Measurements from ENCODE around the gene TRAF7.

TRAF7 gene

DNA sequence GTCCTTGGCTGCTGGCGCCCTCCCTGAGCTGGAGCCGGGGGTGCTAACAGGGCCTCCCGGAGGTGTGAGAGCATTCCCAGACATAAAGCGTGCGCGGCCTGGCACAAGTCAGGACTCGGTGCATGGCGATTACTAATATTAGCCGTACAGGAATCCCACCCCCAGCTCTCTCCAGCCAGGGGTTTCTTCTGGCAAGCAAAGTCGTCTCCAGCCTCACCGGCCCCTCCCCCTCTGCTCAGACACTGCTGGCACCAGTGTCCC, 35.8 kb downstream of the TRAF7 start:
- H3K9ac ChIP-seq (ENCODE audit: low read length) = no peak overlapping the region
- no peak overlapping the region for H3K4ac ChIP-seq (ENCODE audit: low read depth, low read length)
- no peak overlapping the region for H2AFZ ChIP-seq (ENCODE audit: insufficient read depth, low read length, poor library complexity)
- no peaks in the 10 kb centered on the region for H3K79me1 ChIP-seq (ENCODE audit: low read length)
- no peak overlapping the region for H4K12ac ChIP-seq (ENCODE audit: low read depth, low read length)
- H3K23ac ChIP-seq (ENCODE audit: low read length) = no peak overlapping the region
- no peak overlapping the region for H3K4me2 ChIP-seq (ENCODE audit: low read length)
- H3K36me3 ChIP-seq (ENCODE audit: control insufficient read depth in 1 of 2, insufficient read depth in 2 of 2, low read length in 2 of 2) = no peaks in the 10 kb centered on the region
- no peak overlapping the region for H3K4me3 ChIP-seq (ENCODE audit: low read depth, low read length)
- no peak overlapping the region for H2BK120ac ChIP-seq (ENCODE audit: insufficient read depth, low read length, poor library complexity)
- peaks cover 2% of the 10 kb centered on the region for H3K9me3 ChIP-seq (ENCODE audit: insufficient read depth, low read depth, low read length)
- H3K79me2 ChIP-seq (ENCODE audit: control insufficient read depth, insufficient read depth, low read length, poor library complexity) = no peaks in the 10 kb centered on the region
- no peaks in the 10 kb centered on the region for H3K4me1 ChIP-seq (ENCODE audit: control insufficient read depth in 1 of 2, insufficient read depth in 2 of 2, low read length in 2 of 2)
- no peak overlapping the region for H2BK12ac ChIP-seq (ENCODE audit: low read length)
- no peak overlapping the region for H3K27ac ChIP-seq (ENCODE audit: low read depth, low read length)
- DNase-seq = no peak
- no peak overlapping the region for H3K14ac ChIP-seq (ENCODE audit: low read length)
- no peak overlapping the region for H2BK5ac ChIP-seq (ENCODE audit: low read depth, low read length, poor library complexity)
- no peak overlapping the region for H4K91ac ChIP-seq (ENCODE audit: low read depth, low read length)
- no CpG with 5 or more reads among the region's 11 CpGs for WGBS (ENCODE audit: extremely low coverage, insufficient coverage, insufficient read length)
- no peak overlapping the region for H2AK5ac ChIP-seq (ENCODE audit: low read length)
- H4K8ac ChIP-seq (ENCODE audit: low read depth, low read length) = no peak overlapping the region
- peaks cover 13% of the 10 kb centered on the region for H3K27me3 ChIP-seq (ENCODE audit: insufficient read depth, low read length)
- no peak overlapping the region for H3K18ac ChIP-seq (ENCODE audit: low read length)

DNA sequence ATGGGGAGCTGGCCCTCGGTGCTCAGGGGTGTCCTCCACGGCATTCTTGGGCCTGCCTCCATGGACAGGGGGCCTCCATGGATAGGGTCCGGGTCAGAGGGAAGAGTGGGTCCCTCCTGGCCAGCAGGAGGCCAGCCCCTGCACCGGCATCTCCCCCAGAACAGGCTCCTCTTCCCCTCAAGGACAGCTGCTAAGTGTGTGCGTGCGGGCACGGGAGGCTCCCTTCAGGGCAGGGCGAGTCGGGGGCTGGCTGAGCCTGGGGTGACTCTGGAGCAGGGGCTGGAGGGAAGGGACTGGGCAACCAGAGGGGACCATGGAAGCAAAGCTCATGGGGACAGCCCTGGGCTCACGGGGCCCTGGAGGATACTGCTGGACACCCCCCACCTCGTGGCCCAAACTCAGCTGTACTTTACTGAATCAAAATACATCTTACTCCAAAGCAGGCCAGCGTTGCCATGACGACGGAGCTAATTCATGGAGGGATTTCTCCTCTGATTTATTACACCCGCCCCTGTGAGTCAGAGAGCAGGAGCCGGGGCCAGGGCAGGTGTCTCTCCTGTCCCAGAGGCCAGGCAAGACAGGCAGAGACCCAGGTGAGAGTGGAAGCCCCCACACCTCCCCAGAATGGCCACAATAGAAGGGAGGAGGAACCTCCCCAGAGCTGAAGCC, 38.7 kb downstream of the TRAF7 start:
- no CpG with 5 or more reads among the region's 16 CpGs for WGBS (ENCODE audit: extremely low coverage, insufficient coverage, insufficient read length)
- Histone ChIP-seq H3K14ac (ENCODE audit: low read length) (no peak overlapping the region), H3K36me3 (ENCODE audit: control insufficient read depth in 1 of 2, insufficient read depth in 2 of 2, low read length in 2 of 2) (no peaks in the 10 kb centered on the region), H2BK120ac (ENCODE audit: insufficient read depth, low read length, poor library complexity) (no peak overlapping the region), H2BK12ac (ENCODE audit: low read length) (no peak overlapping the region), H3K23ac (ENCODE audit: low read length) (no peak overlapping the region), H3K27ac (ENCODE audit: low read depth, low read length) (no peak overlapping the region), H3K79me2 (ENCODE audit: control insufficient read depth, insufficient read depth, low read length, poor library complexity) (no peaks in the 10 kb centered on the region), H2AK5ac (ENCODE audit: low read length) (no peak overlapping the region), H3K4me1 (ENCODE audit: control insufficient read depth in 1 of 2, insufficient read depth in 2 of 2, low read length in 2 of 2) (no peaks in the 10 kb centered on the region), H3K27me3 (ENCODE audit: insufficient read depth, low read length) (peaks cover 27% of the 10 kb centered on the region), H3K79me1 (ENCODE audit: low read length) (no peaks in the 10 kb centered on the region), H3K18ac (ENCODE audit: low read length) (no peak overlapping the region), H3K4me3 (ENCODE audit: low read depth, low read length) (no peak overlapping the region), H3K9me3 (ENCODE audit: insufficient read depth, low read depth, low read length) (peaks cover 5% of the 10 kb centered on the region), H2BK5ac (ENCODE audit: low read depth, low read length, poor library complexity) (no peak overlapping the region), H3K9ac (ENCODE audit: low read length) (no peak overlapping the region), H3K4me2 (ENCODE audit: low read length) (no peak overlapping the region), H4K12ac (ENCODE audit: low read depth, low read length) (no peak overlapping the region), H2AFZ (ENCODE audit: insufficient read depth, low read length, poor library complexity) (no peak overlapping the region), H3K4ac (ENCODE audit: low read depth, low read length) (no peak overlapping the region), H4K8ac (ENCODE audit: low read depth, low read length) (no peak overlapping the region), H4K91ac (ENCODE audit: low read depth, low read length) (no peak overlapping the region)
- peak in 1 of 2 donors; percentile 15 for DNase-seq

DNA sequence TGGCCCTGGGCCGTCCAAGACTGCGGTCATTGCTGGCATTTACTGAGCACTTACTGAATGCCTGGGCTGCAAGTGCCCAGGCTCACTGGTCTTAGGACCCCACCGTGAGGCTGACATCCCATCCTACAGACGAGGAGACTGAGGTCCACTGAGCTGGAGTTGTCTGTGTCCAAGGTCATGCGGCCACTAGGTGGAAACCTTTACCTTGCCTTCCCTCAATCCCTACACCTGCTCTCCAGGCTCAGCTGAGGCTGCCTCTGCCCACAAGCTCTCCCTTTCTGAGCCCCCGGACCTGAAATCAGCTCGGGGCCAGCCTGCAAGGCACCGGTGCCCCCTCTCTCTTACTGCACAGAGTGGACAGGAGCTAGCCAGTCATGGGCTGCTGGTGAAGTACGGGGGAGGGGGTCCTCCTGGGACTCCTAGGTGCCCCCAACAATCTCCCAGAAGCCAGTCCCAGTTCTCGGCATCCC, 39.3 kb downstream of the TRAF7 start:
- H3K36me3 ChIP-seq (ENCODE audit: control insufficient read depth in 1 of 2, insufficient read depth in 2 of 2, low read length in 2 of 2) = no peaks in the 10 kb centered on the region
- H4K91ac ChIP-seq (ENCODE audit: low read depth, low read length) = no peak overlapping the region
- peaks cover 5% of the 10 kb centered on the region for H3K9me3 ChIP-seq (ENCODE audit: insufficient read depth, low read depth, low read length)
- H4K8ac ChIP-seq (ENCODE audit: low read depth, low read length) = no peak overlapping the region
- no peak overlapping the region for H2AFZ ChIP-seq (ENCODE audit: insufficient read depth, low read length, poor library complexity)
- no peak overlapping the region for H3K14ac ChIP-seq (ENCODE audit: low read length)
- no peak overlapping the region for H3K23ac ChIP-seq (ENCODE audit: low read length)
- no peak overlapping the region for H2BK120ac ChIP-seq (ENCODE audit: insufficient read depth, low read length, poor library complexity)
- H3K9ac ChIP-seq (ENCODE audit: low read length) = no peak overlapping the region
- no peaks in the 10 kb centered on the region for H3K79me1 ChIP-seq (ENCODE audit: low read length)
- H3K27ac ChIP-seq (ENCODE audit: low read depth, low read length) = no peak overlapping the region
- H4K12ac ChIP-seq (ENCODE audit: low read depth, low read length) = no peak overlapping the region
- no peak overlapping the region for H2AK5ac ChIP-seq (ENCODE audit: low read length)
- H3K4me3 ChIP-seq (ENCODE audit: low read depth, low read length) = no peak overlapping the region
- no peak overlapping the region for H3K4ac ChIP-seq (ENCODE audit: low read depth, low read length)
- no peak overlapping the region for H2BK12ac ChIP-seq (ENCODE audit: low read length)
- H3K4me2 ChIP-seq (ENCODE audit: low read length) = no peak overlapping the region
- peaks cover 27% of the 10 kb centered on the region for H3K27me3 ChIP-seq (ENCODE audit: insufficient read depth, low read length)
- H3K18ac ChIP-seq (ENCODE audit: low read length) = no peak overlapping the region
- peak; percentile 56 to 78 for DNase-seq
- H3K4me1 ChIP-seq (ENCODE audit: control insufficient read depth in 1 of 2, insufficient read depth in 2 of 2, low read length in 2 of 2) = no peaks in the 10 kb centered on the region
- no peaks in the 10 kb centered on the region for H3K79me2 ChIP-seq (ENCODE audit: control insufficient read depth, insufficient read depth, low read length, poor library complexity)
- WGBS (ENCODE audit: extremely low coverage, insufficient coverage, insufficient read length) = no CpG with 5 or more reads among the region's 10 CpGs
- no peak overlapping the region for H2BK5ac ChIP-seq (ENCODE audit: low read depth, low read length, poor library complexity)

DNA sequence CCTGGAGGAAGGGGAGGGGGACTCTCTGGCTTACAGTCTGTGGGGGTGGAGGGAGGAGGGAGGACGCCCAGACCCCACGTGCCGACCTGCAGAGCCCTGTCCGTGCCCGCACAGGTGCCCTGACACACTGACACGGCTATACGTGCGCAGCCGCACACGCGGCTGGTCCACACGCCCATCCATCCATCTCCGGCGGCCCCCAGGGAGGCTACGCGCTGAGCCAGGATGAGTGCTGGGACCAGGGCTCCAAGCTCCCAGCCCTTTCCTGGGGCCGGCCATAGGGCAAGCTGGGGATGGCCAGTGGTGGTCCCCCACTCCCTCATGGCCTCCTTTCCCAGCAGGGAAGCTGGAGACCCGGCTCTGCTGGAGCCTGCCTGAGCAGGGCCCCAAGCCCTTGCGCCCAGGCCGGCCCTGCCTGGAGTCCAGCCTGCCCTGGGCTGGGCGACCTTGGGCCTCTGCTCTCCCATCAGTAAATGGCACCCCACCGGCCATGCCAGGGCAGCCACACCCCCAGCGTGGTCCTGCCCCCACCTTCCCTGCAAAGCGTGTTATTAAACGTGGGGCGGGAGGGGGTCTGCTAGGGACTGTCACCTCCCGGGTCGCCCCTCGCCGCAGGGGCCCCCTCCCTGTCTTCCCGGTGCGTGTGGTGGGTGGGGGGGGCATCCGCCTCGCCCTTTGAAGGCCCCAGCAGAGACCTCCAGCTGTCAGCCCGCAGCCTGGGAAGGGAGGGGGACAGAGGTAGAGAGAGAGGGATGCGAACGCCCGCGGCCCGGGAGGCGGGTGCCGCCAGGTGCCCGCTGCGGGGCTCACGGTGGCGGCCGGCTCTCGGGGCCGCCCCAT, 40.0 kb downstream of the TRAF7 start:
- no peak overlapping the region for H3K4ac ChIP-seq (ENCODE audit: low read depth, low read length)
- WGBS (ENCODE audit: extremely low coverage, insufficient coverage, insufficient read length) = no CpG with 5 or more reads among the region's 49 CpGs
- no peak overlapping the region for H3K4me3 ChIP-seq (ENCODE audit: low read depth, low read length)
- no peak overlapping the region for H2AK5ac ChIP-seq (ENCODE audit: low read length)
- no peak overlapping the region for H2BK120ac ChIP-seq (ENCODE audit: insufficient read depth, low read length, poor library complexity)
- H2AFZ ChIP-seq (ENCODE audit: insufficient read depth, low read length, poor library complexity) = no peak overlapping the region
- no peaks in the 10 kb centered on the region for H3K36me3 ChIP-seq (ENCODE audit: control insufficient read depth in 1 of 2, insufficient read depth in 2 of 2, low read length in 2 of 2)
- no peak overlapping the region for H2BK12ac ChIP-seq (ENCODE audit: low read length)
- H3K14ac ChIP-seq (ENCODE audit: low read length) = no peak overlapping the region
- no peaks in the 10 kb centered on the region for H3K79me2 ChIP-seq (ENCODE audit: control insufficient read depth, insufficient read depth, low read length, poor library complexity)
- H3K23ac ChIP-seq (ENCODE audit: low read length) = no peak overlapping the region
- H3K27me3 ChIP-seq (ENCODE audit: insufficient read depth, low read length) = peaks cover 30% of the 10 kb centered on the region
- H3K18ac ChIP-seq (ENCODE audit: low read length) = no peak overlapping the region
- no peak overlapping the region for H3K27ac ChIP-seq (ENCODE audit: low read depth, low read length)
- H3K79me1 ChIP-seq (ENCODE audit: low read length) = no peaks in the 10 kb centered on the region
- peak overlapping the region; percentile 79 for H3K4me2 ChIP-seq (ENCODE audit: low read length)
- no peak for DNase-seq
- peaks cover 5% of the 10 kb centered on the region for H3K9me3 ChIP-seq (ENCODE audit: insufficient read depth, low read depth, low read length)
- H3K4me1 ChIP-seq (ENCODE audit: control insufficient read depth in 1 of 2, insufficient read depth in 2 of 2, low read length in 2 of 2) = no peaks in the 10 kb centered on the region
- H2BK5ac ChIP-seq (ENCODE audit: low read depth, low read length, poor library complexity) = no peak overlapping the region
- no peak overlapping the region for H4K8ac ChIP-seq (ENCODE audit: low read depth, low read length)
- H3K9ac ChIP-seq (ENCODE audit: low read length) = no peak overlapping the region
- no peak overlapping the region for H4K12ac ChIP-seq (ENCODE audit: low read depth, low read length)
- H4K91ac ChIP-seq (ENCODE audit: low read depth, low read length) = no peak overlapping the region
